ENCODE results near the gene THAP3.
"Not testable (repeated sequence)": the region's sequence is repeated elsewhere in the genome, so short reads cannot be mapped to it uniquely, and the experiment has no call there.

The THAP3 gene

DNA sequence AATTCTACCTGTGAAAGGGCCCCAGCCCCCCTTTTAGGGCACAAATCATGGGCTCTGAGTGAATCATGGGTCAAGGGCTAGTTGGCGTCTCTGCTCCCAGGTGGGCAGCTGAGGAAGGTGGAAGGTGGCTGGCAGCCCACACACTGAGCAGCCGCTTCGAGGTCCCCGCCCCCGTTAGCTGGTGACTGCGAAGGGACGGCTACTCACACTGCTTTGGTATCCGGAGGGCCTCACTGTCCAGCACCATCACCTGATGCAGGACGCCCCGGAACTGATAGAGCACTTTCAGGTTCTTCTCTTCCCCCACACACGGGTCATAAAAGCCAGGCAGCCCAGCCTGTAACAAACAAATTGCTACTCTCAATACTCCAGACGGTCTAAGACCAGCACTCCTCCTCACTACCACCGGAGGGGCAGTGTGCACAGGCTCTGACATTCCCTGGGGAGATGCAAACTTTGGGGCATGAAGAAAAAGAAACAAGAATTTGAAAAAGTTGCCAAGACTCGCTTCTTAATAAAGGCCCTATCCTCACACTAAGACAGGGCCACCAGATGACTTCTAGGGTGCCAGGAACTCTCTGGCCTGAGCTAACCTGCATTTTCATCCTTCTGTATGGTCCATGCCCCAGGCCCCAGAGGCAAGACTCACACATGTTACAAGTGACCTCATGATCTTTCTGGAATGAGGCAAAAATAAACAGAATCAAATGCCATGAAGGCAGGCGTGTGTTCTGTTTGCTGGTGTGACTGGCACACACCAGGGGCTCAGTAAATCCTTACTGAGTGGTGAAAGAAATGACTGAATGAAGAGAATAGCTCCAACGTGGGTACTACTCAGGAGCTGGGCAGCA, 11.5 kb downstream of the THAP3 start:
- DNase-seq = no peak

GRCh38 chr1:6636778-6637177, 12.1 kb downstream of the THAP3 start:
- not testable (repeated sequence) for DNase-seq

- DNase-seq = no peak
Observed at GRCh38 chr1:6637770-6638169, 13.1 kb downstream of the THAP3 start.

DNA sequence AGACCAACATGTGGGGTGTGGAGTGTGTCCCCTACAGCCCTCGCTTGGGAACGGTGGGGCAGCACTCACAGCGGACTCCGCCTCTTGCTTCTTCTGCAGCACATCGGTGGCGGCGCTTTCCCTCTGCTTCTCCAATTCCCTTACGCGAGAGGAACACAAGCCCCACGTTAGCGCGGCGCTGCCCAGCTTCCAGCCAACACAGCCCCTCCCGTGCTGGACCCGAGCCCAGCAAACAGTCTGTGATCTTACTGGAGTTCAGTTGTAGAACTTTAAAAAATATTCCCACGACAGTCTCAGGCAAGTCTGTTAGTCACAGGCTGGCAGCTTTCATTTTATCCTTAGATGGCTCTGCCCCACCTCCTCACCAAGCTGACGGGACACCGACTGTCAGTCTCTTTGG, 13.6 kb downstream of the THAP3 start:
- no peak for DNase-seq

GRCh38 chr1:6640867-6641266, 16.2 kb downstream of the THAP3 start:
- DNase-seq = not testable (repeated sequence)

GRCh38 chr1:6645018-6645417, 20.4 kb downstream of the THAP3 start:
- no peak for DNase-seq

DNA sequence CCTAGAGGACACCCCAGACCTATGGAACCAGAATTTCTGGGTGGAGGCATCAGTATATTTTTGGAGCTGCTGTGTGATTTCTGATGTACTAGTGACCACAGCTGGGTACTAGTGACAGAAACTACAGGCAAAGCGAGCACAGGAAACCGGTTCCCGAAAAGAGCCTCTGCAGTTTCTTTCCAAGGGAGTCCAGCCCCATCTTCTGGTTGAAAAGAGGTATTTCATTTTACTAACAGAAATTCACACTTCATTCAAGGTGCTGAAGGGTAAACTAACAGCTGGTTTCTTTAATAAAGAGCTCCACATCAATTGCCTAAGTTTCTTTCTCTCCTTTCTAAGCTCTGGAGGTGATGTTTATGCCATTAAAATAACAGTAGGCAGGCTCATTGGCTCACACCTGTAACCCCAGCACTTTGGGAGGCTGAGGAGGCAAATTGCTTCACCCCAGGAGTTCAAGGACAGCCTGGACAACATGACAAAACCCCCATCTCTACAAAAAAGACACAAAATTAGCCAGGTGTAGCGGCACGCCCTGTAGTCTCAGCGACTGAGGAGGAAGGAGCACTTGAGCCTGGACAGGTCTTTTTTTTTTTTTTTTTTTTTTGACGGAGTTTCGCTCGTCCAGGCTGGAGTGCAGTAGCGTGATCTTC, 22.0 kb downstream of the THAP3 start:
- DNase-seq = peak; percentile 63

GRCh38 chr1:6648556-6648955, 23.9 kb downstream of the THAP3 start:
- no peak for DNase-seq

GRCh38 chr1:6651909-6652308, 27.2 kb downstream of the THAP3 start:
- no peak for DNase-seq

DNA sequence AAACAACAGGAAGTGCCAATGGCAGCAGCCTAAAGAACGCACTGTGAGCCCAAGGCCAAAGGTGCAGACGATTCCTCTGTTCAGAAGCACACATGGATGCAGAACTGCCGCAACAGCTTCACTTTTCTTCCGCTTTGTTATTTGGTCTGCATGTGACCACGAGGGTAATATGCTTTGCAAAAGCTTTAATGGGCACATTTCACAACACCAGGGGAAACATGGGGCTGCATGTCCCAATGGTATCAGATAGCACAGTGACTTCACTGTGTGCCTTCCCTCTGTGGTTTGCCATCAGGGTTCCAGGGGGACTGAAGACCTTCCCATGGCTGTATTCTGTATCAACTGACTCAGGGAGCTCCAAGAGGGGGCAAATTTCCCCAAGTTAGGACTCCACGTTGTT, 28.3 kb downstream of the THAP3 start:
- no peak for DNase-seq

GRCh38 chr1:6653436-6654290, 29.0 kb downstream of the THAP3 start:
- no peak for DNase-seq

DNA sequence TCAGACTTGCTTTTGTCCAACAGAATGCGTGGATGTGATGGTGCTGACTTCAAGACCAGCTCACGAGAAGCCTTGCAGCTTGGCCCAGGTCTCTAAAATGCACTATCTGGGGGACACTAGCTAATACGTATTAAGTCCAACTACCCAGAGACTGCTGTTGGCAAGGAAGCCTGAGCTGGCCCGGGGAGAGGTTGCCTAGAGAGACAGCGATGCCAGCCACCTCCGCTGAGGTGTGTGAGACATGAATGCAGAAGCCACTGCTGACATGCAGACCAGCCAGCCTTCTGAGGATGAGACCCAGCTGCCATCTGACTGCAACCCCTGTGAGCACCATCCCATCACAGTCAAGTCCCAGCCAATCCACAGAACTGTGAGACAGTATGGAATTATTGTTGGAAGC, 32.5 kb downstream of the THAP3 start:
- no peak for DNase-seq

DNA sequence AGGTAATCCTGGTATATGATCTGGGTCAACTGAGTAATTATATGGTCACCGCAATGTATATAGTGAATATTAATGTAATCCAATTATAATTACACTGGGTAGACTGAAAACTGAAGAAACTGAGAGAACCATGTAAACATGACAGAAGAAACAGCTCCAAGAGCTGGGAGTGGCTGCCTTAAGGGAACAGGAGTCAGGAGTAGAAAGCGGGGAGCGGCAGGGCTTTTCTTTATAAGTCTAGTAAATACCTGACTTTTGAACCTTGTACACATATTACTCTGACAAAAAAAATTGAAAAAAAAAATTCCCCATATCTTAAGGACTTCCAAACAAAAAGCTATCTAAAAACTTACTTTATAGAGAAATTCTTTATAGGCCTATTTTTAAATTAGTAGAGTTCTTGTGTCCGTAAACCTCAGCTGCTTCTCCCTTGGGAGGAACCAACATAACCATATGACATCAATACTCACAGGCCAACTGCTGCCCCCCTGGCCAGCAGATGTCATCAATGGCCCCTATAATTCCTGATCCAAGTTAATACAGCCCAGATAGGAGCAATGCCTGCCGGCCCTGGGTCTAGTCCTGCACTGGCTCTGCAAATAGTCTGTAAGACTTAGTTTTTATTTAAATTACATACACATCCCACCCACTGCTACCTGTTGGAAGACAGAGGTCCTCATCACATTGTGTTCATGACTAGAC, 33.8 kb downstream of the THAP3 start:
- no peak for DNase-seq

GRCh38 chr1:6660415-6661049, 35.9 kb downstream of the THAP3 start:
- no peak for DNase-seq

GRCh38 chr1:6662468-6662867, 37.8 kb downstream of the THAP3 start:
- not testable (repeated sequence) for DNase-seq

GRCh38 chr1:6666696-6667095, 42.0 kb downstream of the THAP3 start:
- no peak for DNase-seq

DNA sequence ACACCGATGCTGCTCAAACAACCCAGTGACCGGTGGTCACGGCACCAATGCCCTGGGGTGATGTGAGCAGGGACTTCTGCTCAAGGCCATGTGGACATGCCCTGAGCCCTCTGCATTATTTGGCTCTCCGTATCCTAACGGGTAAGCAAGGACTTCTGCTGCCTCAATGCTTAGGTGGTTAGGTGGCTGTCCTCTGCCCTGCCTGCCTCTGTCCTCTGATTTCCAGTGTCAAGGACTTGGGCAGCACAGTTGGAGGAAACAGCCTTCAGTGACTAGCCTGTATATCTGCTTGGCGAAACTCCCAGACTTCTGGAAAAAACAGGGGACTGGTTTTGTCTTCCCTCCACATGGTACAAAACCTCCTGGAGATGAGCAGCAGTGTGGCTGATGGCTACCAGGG, 42.5 kb downstream of the THAP3 start:
- DNase-seq = no peak

DNA sequence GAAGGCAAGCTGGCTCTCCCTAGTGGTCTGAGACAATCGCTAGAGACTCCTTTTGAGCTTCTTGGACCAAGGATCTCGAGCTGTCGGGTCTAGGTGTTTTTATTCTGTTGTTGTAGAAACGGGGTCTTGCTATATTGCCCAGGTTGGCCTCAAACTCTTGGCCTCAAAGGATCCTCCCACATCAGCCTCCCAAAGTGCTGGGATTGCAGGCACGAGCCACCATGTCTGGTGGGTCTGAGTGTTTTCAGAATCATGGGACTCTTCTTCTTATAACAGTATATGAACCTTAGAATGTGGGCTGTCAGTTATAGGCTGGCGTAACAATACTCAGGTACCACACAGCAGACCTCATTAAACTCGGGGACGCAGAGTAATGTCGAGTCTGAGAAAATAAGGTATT, 43.8 kb downstream of the THAP3 start:
- DNase-seq = no peak

DNA sequence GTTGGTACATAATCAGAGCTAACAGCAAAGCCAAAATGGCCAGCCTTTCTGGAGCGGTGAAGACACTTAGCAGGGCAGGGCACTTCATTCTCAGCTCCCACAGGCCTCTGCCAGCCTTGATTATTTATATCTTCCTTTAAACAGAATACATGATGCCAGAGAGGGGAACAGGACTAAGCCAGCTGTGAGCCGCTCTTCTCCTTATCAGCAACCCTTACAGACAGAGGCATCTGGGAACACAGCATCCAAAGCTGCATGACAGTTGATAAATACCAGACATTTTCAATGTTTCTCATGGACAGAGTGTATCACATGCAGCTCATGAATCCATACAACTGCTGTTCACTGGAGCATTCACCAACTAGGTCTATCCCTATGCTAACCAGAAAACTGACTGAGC, 47.9 kb downstream of the THAP3 start:
- no peak for DNase-seq

DNA sequence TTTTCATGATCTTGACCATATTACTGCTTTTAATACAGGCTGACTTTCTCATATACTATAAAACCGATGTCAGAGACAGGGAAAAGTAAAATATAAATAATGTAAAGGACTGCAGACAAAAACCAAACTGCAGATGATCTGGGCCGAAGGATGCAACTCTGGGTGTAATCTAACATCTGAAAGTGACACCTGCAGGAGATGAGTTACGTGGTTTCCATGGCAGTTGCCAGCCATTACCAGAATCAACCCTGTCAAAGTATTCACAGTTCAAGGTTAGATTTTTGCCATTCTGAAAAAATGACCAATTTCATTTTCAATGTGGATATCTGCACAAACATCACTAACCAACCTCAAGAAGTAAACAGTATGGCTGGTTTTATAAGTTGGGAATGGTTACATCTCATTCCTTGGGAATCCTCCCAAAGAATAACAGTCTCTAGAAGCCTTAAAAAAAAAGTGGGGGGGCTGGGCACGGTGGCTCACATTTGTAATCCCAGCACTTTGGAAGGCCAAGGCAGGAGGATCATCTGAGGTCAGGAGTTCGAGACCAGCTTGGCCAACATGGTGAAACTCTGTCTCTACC, 49.2 kb downstream of the THAP3 start:
- DNase-seq = no peak

DNA sequence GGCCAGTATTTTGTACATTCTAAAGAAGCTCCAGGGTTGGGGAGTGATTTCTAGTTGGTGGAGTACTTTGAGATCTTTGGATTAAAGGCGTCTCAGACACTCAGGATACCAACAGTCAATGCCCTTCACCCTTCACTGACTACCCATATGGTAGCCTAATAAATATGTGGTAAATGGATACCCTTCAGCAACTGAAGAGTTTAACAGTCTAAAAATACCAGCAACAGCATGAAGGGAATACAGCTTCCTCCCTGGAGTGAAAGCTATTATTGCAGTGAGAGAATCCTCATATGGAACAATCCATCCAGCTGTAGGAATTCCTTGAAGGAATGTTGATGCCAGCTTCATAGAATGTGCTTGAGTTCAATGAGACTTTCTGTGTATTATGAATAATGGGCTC, 50.1 kb downstream of the THAP3 start:
- no peak for DNase-seq

DNA sequence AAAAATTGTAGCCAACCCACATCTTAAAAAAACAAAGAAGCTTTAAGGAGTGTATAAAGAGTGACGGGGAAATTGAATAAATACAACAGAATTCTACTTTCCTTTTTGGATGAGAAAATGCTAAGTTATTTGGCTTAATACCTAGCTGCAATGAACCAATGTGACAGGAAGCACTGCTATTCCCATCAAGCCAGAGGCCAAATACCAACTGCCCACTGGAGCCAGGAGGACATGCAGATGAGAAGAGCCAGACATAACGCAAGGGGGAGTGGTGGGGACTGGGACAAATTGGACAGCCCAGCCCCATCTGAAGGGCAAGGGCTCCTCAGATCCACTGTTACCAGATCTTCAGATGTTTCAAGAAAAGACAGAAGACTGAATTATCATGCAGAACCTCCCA, 51.3 kb downstream of the THAP3 start:
- no peak for DNase-seq

All from CD4-positive, alpha-beta T cell treated with Interleukin-12 subunit alpha and Interleukin-12 subunit beta, for 1 hour (primary cell).